SHP77 treated with DMSO at 0.1 percent for 48 hours (cell line): ENCODE measurements around the gene PRTFDC1.

Source experiments
- DNase-seq: peaks from one replicate; lab custom pipeline; 2025; lab: John Stamatoyannopoulos, UW

PRTFDC1 gene

DNA sequence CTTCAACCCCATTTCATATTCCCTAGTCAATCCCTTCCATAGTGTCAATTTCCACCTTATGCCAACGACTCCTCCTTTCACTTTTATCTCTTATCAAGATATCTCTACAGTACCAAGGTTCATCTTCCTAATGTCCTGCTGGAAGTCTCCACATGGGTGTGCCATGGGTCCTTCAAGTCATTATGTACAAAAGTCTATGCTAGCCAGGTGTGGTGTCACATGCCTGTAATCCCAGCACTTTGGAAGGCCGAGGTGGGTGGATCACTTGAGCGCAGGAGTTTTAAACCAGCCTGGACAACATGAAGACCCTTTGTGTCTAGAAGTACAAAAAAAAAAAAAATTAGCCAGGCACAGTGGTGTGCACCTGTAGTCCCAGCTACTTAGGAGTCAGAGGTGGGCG is 47.6 kb downstream of the PRTFDC1 start:
- no peak for DNase-seq

DNA sequence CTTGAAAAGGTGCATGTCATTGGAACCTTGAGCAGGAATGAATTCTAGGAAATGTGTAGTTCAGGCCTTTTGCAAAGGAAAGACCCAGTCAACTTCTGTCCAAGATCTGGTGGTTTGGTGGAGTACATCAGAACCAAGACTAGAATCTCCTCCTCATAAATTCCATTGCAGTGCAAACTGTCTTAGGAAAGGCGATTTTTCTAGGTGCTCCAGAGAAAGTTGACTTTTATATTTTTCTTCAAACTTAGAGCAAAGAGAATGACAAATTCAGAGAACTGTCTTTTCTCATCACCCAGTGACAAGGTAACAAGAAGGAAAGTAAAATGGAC is 50.0 kb downstream of the PRTFDC1 start:
- DNase-seq: no peak

DNA sequence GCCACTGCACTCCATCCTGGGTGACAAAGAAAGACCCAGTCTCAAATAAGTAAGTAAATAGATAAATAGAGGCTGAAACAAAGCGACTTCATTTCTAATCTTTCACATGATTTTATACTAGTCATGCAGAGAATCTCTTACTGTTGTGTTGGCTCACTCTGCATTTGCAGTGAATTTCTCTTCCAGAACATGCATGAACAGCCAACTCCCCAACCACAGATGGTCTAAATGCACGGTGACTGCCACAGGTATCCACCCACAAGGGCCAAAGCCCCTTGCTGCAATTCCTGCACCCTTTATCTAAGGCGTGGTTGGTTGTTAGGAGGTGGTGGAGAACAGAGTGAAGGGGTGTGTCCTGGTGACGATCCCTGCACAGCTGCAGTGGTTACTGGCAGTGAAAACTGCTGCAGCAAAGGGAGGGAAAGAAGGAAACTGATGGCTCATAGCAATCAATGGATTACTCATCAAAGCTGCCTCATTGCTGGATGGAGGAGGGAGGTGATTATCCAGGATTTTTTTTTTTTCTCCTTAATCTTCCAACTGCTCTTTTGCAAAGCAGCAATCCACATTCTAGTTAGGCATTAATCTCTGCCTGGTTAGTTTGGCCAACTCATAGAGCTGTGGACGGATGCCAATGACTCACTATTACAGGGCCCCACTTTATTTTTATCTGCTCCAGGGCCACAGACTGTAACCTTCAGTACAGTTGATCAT is 50.6 kb downstream of the PRTFDC1 start:
- no peak for DNase-seq

DNA sequence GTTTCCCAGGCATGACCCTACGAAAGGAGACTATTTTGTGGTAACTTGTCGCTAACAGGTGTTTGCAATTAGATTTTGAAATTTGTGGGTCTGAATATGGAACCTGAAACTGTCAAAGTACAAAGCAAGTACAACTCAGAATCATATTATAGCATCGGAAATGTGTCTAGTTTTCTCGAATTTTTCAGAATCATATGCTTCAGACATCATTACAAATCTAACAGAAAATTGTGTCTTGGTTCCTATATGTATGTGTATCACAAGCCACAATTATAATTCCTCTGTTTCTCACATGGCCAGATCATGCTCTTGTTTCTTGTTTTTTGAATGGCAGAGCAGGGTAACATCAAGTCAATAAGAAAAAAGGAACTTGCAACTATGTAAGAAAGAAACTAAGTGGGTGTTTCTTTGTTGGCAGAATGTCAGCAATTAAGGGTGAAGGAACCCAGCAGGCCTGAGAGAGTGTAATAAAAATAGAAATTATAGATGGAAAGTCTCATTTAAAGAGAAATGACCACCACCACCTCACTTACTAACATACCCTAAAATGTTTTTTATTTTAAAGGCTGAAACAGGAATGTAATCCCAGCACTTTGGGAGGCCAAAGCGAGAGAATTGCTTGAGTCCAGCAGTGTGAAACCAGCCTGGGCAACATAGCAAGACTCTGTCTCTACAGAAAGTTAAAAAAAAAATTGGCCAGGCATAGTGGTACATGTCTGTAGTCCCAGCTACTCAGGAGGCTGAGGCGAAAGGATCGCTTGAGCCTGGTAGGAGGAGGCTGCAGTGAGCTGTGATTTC is 51.3 kb downstream of the PRTFDC1 start:
- no peak for DNase-seq

DNA sequence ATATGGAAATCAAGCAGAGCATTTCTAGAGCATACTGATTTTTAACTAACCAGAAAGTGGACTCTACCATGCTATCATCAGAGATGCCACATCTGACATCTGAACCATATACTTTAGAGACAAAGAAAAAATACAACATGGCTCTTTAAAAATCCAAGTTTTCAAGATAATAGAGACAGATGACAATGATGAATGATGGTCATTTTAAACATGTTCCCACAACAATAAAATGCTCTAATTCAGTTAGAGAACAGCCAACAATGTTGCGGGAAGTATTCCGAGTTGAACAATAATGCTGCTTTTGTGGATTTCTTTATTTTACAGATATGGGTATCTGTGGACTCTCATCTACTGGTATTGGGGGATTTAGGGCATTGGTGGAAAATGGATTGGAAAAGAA is 52.8 kb downstream of the PRTFDC1 start:
- DNase-seq: no peak

DNA sequence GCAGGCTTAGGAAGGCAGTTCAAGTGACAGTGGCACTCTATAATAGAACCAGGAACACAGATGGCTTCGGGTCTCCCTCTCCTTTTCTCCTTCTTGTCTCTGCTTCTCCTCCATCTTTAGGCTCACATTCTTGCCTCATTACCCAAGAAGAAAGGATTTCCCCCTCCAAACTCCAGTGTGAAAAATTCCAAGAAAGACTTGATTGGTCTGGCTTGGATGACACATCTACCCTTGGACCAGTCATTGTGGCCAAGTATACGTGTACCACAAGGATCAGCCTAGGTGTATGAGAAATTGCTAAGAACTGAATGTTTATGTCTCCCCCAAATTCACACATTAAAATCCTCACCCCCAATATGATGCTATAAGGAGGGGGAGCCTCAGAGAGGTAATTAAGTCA is 53.9 kb downstream of the PRTFDC1 start:
- no peak for DNase-seq

DNA sequence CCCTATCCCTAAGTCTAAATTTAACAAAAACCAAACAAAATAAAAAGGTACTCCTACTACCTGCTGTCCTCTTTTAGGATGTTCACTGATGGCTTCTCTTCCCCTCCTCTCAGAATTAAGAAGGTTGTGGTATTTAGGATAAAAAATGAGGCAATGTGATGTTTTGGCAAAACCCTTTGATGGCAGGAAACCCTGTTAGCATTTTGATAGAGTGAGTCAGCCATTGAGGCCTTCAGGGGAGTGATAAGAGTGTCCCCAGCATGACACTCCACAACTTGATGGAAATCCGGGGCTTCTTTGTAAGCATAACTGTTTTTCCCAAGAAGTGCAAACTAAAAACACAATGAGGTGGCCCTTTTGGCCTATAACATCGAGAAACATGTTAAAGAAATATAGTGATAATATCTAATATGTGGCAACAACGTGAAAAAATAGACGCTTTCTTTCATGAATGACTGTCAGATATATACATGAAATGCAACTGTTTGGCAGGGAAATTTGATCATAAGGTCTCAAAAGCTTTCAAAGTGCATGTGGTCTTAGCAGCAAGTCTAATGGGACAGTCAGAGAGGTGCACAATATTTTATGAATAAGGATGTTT is 55.0 kb downstream of the PRTFDC1 start:
- no peak for DNase-seq

DNA sequence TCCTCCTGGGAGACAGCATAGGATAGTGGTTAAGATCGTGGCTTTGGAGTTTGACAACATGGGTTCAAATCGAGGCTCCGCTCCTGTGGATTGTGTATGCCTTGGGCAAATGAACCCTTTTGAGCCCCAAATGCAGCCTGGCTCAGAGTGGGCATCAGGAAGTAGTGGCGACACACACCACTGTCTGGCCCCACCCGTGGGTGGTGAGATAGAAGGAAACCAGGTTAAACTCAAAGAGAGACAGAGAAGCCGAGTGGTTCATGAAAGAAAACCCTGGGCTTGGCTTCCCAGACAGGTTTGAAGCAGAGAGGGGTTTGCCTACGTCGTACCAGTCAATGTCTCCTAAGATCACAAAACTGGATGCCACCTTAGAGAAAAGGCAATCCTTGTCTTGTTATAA is 57.7 kb downstream of the PRTFDC1 start:
- no peak for DNase-seq

DNA sequence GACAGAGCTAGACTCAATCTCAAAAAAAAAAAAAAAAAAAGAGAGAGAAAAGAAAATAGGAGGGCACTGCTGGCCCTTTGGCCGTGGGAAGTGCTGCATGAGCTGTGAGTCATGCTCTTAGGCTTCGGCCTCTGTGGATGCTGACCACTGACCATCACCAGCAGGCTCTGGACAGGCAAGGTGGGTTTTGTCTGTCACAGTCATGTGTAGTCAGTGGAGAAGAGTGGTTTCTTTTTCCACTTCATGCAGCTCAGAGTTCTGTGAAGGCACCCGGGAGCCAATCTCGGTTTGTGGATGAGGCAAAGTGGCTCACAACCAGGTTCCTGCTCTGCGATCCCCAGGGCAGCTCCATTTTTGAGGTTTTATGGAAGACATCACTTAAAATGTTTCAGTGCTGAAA is 58.1 kb downstream of the PRTFDC1 start:
- no peak for DNase-seq

DNA sequence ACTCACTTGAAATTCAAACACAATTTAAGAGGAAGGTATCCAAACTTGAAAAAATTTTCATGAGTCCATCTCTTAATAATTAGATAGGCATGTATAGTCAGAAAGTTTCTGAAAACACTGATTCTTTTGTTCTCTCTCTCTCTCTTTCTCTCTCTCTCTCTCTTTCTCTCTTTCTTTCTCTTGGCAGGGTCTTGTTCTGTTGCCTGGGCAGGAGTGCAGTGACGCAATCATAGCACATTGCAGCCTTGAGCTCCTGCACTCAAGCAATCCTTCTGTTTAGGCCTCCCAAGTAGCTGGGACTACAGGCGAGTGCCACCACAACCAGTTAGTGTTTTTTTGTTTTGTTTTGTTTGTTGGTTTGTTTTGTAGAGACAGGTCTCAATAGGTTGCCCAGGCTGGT is 59.3 kb downstream of the PRTFDC1 start:
- DNase-seq: no peak

DNA sequence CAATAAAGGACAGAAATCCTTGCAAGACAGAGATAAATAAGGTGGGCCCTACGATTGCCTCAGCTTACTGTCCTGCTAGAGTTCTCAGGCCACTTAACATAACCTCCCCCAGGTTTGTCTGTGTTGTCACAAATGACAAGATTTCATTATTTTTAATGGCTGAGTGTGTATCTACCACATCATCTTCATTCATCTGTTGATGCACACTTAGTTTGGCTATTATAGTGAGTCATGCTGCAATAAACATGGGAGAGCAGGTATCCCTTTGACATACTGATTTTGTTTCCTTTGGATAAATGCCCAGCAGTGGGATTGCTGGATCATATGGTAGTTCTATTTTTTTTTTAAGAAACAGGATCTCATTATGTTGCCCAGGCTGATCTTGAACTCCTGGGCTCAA is 60.6 kb downstream of the PRTFDC1 start:
- DNase-seq: peak; percentile 36

DNA sequence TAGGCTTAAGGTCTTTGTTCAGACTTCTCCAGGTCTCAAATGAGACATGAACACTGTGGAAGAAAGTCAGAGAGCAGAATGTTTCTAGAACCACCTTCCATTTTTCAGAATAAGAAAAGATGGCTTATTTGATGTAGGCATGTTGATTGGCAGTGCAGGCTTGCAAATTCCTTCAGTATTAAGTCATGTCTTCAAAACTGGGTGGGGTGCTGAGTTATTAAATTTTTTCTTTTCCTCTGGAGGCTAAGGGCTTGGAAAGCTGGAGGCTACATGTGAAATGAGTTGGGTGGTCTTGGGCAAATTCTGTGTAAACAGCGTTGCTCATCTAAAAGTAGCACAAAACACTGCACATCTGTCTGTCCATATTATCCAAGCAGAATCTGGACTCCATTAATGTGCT is 62.8 kb downstream of the PRTFDC1 start:
- DNase-seq: no peak

DNA sequence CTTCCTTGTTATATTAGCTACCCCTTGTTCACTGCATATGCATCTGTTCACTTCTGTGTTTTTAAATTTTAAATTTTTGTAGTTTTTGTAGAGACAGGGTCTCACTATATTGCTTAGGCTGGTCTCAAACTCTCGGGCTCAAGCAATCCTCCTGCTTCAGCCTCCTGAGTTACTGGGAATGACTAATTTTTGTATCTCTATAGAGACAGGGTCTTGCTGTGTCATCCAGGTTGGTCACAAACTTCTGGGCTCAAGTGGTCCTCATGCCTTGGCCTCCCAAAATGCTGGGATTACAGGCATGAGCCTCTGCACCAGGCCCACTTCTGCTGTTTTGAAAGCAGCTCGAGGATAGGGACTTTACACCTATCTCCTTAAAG is 64.6 kb downstream of the PRTFDC1 start:
- no peak for DNase-seq

DNA sequence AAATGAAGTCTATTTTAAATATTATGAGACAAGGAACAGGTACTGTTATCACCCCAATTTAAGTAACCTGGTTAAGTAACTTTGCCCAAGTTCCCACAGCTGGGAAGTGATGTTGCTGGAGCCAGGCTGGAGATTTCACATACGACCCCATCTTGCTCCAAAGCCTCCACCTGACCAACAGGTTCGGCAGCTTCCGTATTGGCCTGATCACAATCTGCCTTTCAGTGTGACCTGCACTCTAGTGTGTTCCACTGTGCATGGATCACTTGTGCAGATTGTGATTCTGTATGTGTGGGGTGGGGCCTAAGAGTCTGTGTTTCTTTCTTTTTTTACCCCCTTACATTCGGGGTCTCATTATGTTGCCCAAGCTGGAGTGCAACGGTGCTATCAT is 66.1 kb downstream of the PRTFDC1 start:
- no peak for DNase-seq

DNA sequence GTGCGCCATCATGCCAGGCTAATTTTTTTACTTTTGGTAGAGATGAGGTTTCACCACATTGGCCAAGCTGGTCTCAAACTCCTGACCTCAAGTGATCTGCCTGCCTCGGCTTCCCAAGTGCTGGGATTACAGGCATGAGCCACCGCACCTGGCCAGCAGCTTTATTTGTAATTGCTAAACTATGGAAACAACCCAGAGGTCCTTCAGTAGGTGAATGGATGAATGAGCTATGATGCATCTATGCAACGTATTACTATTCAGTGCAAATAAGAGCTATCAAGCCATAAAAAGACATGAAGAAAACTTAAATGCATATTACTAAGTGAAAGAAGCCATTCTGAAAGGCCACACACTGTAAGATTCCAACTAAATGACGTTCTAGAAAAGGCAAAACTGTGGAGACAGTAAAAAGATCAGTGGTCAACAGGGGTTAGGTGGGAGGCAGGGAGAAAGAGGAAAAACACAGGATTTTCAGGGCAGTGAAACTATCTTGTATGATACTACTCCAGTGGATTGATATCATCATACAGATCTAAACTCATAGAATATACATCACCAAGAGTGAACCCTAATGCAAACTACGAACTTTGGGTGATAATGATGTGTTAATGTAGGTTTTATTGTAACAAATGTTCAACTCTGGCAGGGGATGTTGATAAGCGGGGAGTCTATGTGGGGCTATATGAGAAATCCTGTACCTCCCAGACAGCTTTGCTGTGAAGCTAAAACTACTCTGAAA is 66.7 kb downstream of the PRTFDC1 start:
- DNase-seq: no peak

DNA sequence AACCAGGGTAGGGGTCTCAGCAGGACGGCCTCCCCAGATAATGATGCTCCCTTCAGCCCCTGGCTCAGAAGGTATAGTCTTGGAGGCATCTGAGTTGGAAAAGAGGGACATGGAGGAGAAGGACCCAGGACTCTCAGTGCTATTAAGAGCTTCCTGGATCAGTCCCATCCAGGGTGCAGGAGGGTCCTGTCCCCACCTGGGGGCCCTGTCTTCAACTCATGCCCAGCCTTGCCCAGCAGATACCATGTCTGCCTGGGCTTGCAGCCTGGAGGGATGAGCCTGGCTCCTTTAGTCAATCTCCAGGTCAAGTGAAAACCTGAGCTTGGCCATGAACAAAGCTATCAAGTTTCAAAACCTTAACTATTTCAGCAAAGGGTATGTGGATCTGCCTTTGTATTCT is 67.6 kb downstream of the PRTFDC1 start:
- no peak for DNase-seq

DNA sequence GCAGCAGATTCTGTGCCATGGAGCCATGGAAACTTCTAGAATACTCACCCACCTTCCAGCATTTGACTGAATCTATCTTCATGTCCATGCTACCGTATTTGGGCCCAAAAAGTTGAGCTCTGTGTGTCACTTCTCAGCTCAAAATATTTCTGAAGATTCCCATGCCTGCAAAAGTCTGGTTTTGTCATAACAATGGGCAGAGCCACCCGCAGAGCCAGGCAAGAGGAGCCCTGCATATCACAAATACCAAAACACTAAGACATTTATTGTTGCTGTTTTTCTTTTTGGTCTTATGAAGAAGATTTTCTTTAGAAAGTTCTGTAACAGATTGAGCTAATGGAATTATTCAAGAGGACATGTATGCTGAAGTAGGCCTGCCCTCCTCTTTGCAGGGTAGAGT is 68.1 kb downstream of the PRTFDC1 start:
- no peak for DNase-seq

DNA sequence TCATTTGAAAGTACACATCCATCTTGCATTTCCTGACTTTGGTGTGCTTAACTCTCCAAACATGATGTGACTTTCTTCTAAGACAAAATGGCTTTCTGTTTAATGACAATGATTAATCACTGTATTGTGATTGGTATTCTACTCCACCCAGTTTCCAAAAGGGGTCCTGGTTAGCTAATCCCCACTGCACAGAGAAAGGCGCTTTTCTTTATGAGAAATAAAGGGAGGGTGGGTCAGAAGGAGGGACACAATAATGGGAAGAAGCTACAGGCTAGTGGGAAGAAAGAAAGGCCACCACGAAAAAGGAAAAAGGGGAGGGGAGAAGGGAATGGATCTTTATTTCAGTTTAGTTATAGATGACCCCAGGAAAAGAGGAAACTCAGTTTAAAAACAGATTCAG is 69.2 kb downstream of the PRTFDC1 start:
- no peak for DNase-seq

DNA sequence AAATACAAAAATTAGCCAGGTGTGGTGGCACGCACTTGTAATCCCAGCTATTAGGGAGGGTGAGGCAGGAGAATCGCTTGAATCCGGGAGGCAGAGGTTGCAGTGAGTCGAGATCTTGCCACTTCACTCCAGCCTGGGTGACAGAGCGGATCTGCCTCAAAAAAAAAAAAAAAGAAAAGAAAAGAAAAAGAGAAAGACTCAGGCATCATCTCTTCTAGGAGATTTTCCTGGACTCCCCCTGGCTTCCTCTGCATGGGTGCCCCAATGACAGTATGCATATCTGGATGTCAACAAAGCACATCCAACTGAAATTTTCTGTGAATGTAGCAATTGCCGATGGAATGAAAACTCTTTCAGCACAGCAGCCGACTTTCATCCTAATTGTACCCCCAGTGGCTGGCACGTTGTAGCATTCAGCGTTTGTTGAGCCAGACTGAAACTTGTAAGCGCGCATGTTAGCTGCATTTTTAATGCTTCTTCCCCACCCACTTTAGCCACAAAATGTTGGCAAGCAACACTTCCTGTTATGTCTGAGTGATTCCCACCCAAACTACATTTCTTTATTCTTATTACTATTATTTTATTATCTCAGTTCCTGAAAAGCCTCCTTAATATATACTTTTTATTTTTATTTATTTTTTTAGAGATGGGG is 70.2 kb downstream of the PRTFDC1 start:
- no peak for DNase-seq

DNA sequence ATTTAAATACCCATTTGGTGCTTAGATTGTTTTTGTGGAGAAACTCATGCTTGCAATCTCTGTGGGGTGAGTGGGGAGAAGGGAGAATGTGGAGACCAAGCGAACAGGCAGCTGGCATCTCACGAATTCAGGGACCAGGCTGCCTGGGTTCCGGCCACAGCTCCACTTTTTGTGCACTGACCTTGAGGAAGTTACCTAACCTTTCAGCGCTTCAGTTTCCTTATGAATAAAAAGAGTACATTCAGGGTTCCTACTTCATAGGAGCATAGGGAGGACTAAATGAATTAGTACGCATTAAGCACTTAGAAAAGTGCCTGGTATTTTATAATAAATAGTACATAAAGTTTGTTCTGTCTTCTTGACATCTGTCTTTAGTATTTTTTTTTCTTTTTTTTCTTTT is 72.5 kb downstream of the PRTFDC1 start:
- DNase-seq: no peak

DNA sequence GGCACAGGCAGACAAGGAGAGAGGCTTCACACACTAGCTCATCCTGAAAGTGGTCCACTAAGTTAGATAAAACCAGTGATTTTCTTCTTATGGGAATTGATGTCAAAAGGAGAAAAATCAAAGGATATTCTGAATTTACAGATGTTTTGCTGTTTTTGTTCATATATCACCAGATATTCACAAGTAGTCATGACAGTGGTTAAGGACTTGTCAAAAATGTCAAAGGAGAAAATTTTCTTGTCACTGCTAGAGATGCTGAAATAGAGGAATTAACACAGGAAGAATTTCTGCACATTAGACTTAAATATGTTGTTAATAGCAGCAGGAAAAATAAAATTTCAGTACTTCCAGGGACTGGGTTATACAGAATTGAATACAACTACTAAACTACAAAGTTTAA is 78.3 kb downstream of the PRTFDC1 start:
- DNase-seq: no peak

DNA sequence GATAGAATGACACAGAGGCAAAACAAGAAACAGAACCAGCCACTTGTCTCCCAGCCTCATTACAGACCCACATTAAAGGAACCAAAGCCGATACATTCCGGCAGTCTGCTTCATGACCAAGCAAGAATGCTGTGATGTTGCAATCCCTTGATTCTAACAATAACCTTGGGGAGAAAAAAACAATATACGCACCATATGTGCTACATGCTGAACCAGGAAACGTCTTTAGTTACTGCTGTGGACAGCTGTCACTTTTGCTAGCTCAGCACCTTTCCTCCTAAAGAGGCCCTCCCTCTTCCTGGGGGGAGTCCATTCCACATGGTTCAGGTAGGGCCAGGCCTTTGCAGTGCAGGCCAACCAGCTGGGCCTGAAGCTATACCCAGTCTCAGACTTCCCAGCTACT is 79.1 kb downstream of the PRTFDC1 start:
- DNase-seq: no peak
